K562 (cell line): ENCODE results near the gene SLFNL1. TPM values are rescaled to one million over a fixed set of nuclear protein-coding genes. Genes with fewer than 3 reads are reported as not detected.

Experiments
- ATAC-seq: fragments of 200-7000 bp; cut with Tn5 transposase; 3 replicates; pipeline ENCODE4 v1.9.1; 2020; ENCODE audit warnings: moderate library complexity
- BruUV-seq: library from RNA; stranded (reverse); fragments of 400-500 nt; replicated peaks from 2 replicates; lab custom pipeline; 2021; lab: Mats Ljungman, UMichigan
- CTCF ChIA-PET: fragments of 300-600 bp; formaldehyde crosslinking; extraction: SDS; loops from one replicate; lab custom pipeline; 2021; ENCODE audit warnings: low intra/inter-chr PET ratio; lab: Yijun Ruan, JAX
- POLR2A ChIA-PET: fragments of 300-600, 350-650 bp; sonication (Branson Sonifier 250); formaldehyde crosslinking; extraction: SDS; loops from one replicate; lab custom pipeline; 2021; ENCODE audit warnings: antibody characterized with exemption, inconsistent platforms; lab: Yijun Ruan, JAX
- DNase-seq, 4 experiments: peaks; one replicate each; pipeline versions ENCODE4 v3.0.0 to v3.0.0-alpha.2; 2011 to 2018; ENCODE audit warnings: low spot score in 3 of 4, mixed read lengths in 3 of 4; ENCODE audit errors: extremely low read depth in 1 of 4
- FAIRE-seq: peaks from 2 replicates; lab custom pipeline; 2011; peaks lifted over from hg19 to GRCh38; lab: Jason Lieb, UNC
- H2AFZ ChIP-seq: 2 replicates; pipeline ENCODE4 v1.6.0; 2011; ENCODE audit warnings: low read depth, low read length, control low read depth, inconsistent platforms
- H3K27ac ChIP-seq: fragments of 200-600 bp; 3 replicates; pipeline ENCODE4 v1.8.0; 2011; ENCODE audit warnings: low read depth, mild to moderate bottlenecking, control low read depth, inconsistent platforms, low read length, moderate library complexity, mixed read lengths; ENCODE audit errors: extremely low read depth
- H3K27me3 ChIP-seq, 2 experiments: fragments of 300-600 bp in 1 of 2; 2 replicates in 1 of 2; 3 replicates in 1 of 2; pipeline versions ENCODE4 v1.6.0 to v1.8.0; 2011; ENCODE audit warnings: inconsistent platforms in 2 of 2, low read length in 2 of 2, mild to moderate bottlenecking in 1 of 2, mixed read lengths in 1 of 2, moderate library complexity in 1 of 2; ENCODE audit not compliant: control insufficient read depth in 2 of 2, insufficient read depth in 2 of 2
- H3K36me3 ChIP-seq: fragments of 300-600 bp; 3 replicates; pipeline ENCODE4 v1.8.0; 2011; ENCODE audit warnings: mild to moderate bottlenecking, low read length, inconsistent platforms; ENCODE audit not compliant: control insufficient read depth, insufficient read depth
- H3K4me1 ChIP-seq, 2 experiments: fragments of 200-600 bp in 1 of 2; replicated peaks in 1 of 2; 2 replicates in 1 of 2; 3 replicates in 1 of 2; pipeline versions ENCODE4 v1.5.1 to v1.8.0; 2011; ENCODE audit warnings: inconsistent platforms in 2 of 2, low read length in 2 of 2, mild to moderate bottlenecking in 1 of 2, mixed read lengths in 1 of 2, moderate library complexity in 1 of 2; ENCODE audit not compliant: control insufficient read depth in 2 of 2, insufficient read depth in 2 of 2
- H3K4me2 ChIP-seq: 2 replicates; pipeline ENCODE4 v1.6.1; 2011; ENCODE audit warnings: low read length, control low read depth, inconsistent platforms, mixed read lengths; ENCODE audit not compliant: insufficient read depth
- H3K4me3 ChIP-seq: fragments of 200-600 bp; sonication (generic), shearing (Covaris generic); 2 replicates; pipeline ENCODE4 v1.5.1; 2016; ENCODE audit warnings: control low read depth, inconsistent platforms
- H3K79me2 ChIP-seq: fragments of 200-600 bp; 3 replicates; pipeline ENCODE4 v1.8.0; 2011; ENCODE audit warnings: low read length, inconsistent platforms; ENCODE audit not compliant: control insufficient read depth, insufficient read depth
- H3K9ac ChIP-seq, 2 experiments: 2 replicates each; pipeline versions ENCODE4 v1.6.0 to v1.6.1; 2011; ENCODE audit warnings: low read depth in 2 of 2, low read length in 2 of 2, control low read depth in 1 of 2, inconsistent platforms in 1 of 2, mild to moderate bottlenecking in 1 of 2, mixed read lengths in 1 of 2; ENCODE audit not compliant: insufficient read depth in 1 of 2
- H3K9me1 ChIP-seq: one replicate; pipeline ENCODE4 v1.6.0; 2011; ENCODE audit warnings: inconsistent platforms, mild to moderate bottlenecking, low read length, moderate library complexity; ENCODE audit not compliant: control insufficient read depth, insufficient read depth
- H3K9me3 ChIP-seq: replicated peaks from 2 replicates; pipeline ENCODE4 v1.5.1; 2011; ENCODE audit warnings: low read depth, low read length, inconsistent platforms; ENCODE audit not compliant: control insufficient read depth, insufficient read depth
- H4K20me1 ChIP-seq: replicated peaks from 2 replicates; pipeline ENCODE4 v1.6.1; 2011; ENCODE audit warnings: low read length, inconsistent platforms, mixed read lengths; ENCODE audit not compliant: control insufficient read depth, insufficient read depth
- EHMT2 ChIP-seq: fragments of 450-650 bp; IDR thresholded peaks from 2 replicates; pipeline ENCODE4 v1.6.1; 2018; ENCODE audit warnings: antibody characterized with exemption
- HLTF ChIP-seq: fragments of 450-650 bp; IDR thresholded peaks from 2 replicates; pipeline ENCODE4 v1.6.1; 2016
- LEF1 ChIP-seq: fragments of 450-650 bp; IDR thresholded peaks from 2 replicates; pipeline ENCODE4 v1.6.1; 2016; ENCODE audit warnings: mild to moderate bottlenecking
- MEF2D ChIP-seq: conservative IDR thresholded peaks from 2 replicates; pipeline ENCODE4 v1.6.1; 2016; ENCODE audit warnings: low read depth, missing genetic modification characterization, missing compliant biosample characterization
- MYNN ChIP-seq, 2 experiments: sonication (generic); formaldehyde crosslinking in 1 of 2; IDR thresholded peaks; 2 replicates each; pipeline versions ENCODE4 v1.5.0 to v1.6.1; 2016 to 2020; ENCODE audit warnings: antibody characterized with exemption in 1 of 2, missing genetic modification reagents in 1 of 2
- PURB ChIP-seq: sonication (generic); formaldehyde crosslinking; IDR thresholded peaks from 2 replicates; pipeline ENCODE4 v1.9.0; 2021; ENCODE audit warnings: low read depth, mild to moderate bottlenecking, missing genetic modification reagents
- RFX1 ChIP-seq: fragments of 450-650 bp; IDR thresholded peaks from 2 replicates; pipeline ENCODE4 v1.6.1; 2016; ENCODE audit warnings: mild to moderate bottlenecking, moderate library complexity
- ZMIZ1 ChIP-seq, 2 experiments: fragments of 150-350 bp in 1 of 2; IDR thresholded peaks; 2 replicates each; pipeline ENCODE4 v1.6.1; 2012 to 2016; ENCODE audit warnings: low read depth in 2 of 2, low read length in 2 of 2, mild to moderate bottlenecking in 1 of 2, moderate library complexity in 1 of 2
- ZNF174 ChIP-seq: fragments of 250-450 bp; sonication (Bioruptor Pico); IDR thresholded peaks from 2 replicates; pipeline ENCODE4 v1.4.0; 2020; ENCODE audit warnings: mild to moderate bottlenecking
- WGBS: fragments of 100-300 bp; shearing (Covaris generic); methylation state at CpG from one replicate; pipeline ENCODE4 v1.1.6; 2016; ENCODE audit warnings: low coverage, mixed read lengths; ENCODE audit not compliant: insufficient coverage; ENCODE audit errors: missing lambda C conversion rate; 5-methylcytosine and 5-hydroxymethylcytosine counted together
- in situ Hi-C: fragments of 300-500 bp; cut with MboI; formaldehyde crosslinking; loops from 4 replicates; pipeline ENCODE4 v1.15.0; 2018; ENCODE audit warnings: inconsistent platforms, mixed read lengths
- intact Hi-C: fragments of 100-400 bp; cut with micrococcal nuclease; formaldehyde crosslinking; loops from 2 replicates; pipeline ENCODE4 v1.14.2; 2022
- polyA plus RNA-seq, 8 experiments: library from polyadenylated mRNA; depleted of rRNA in 4 of 8; stranded (reverse) in 5 of 8; unstranded in 3 of 8; fragments of >200 nt; fragmentation: Nextera tagmentation in 2 of 8; fragmentation: Illumina TruSeq in 1 of 8; extraction: Ambion mirVana in 2 of 8; extraction: Trizol in 1 of 8; gene quantifications; 2 replicates each; pipeline versions ENCODE4 v1.2.1 to v1.2.3, GENCODE V29; 2011 to 2014; ENCODE audit warnings: inconsistent platforms in 1 of 8, missing spikeins in 1 of 8
- total RNA-seq, 7 experiments: library from RNA; depleted of rRNA in 6 of 7; stranded (reverse); fragments of >200 nt in 6 of 7; fragmentation: Illumina TruSeq in 2 of 7; extraction: Trizol in 2 of 7; gene quantifications; 2 replicates each; pipeline versions ENCODE4 v1.2.1 to v1.2.3, GENCODE V29; 2011 to 2021; ENCODE audit warnings: low replicate concordance in 1 of 7
- TF ChIP-seq, protein P1 (sequence below): sonication (generic); formaldehyde crosslinking; IDR thresholded peaks from 2 replicates; pipeline ENCODE4 v1.8.0; 2022; ENCODE audit warnings: missing genetic modification reagents, mild to moderate bottlenecking, moderate library complexity, borderline replicate concordance
- TF ChIP-seq, protein P2 (sequence below), 2 experiments: fragments of 450-650 bp; conservative IDR thresholded peaks; 2 replicates each; pipeline ENCODE4 v1.6.1; 2017; ENCODE audit warnings: mild to moderate bottlenecking in 2 of 2, moderate library complexity in 2 of 2
- TF ChIP-seq, protein P3 (sequence below): IDR thresholded peaks from 3 replicates; pipeline ENCODE4 v1.6.1; 2011; ENCODE audit warnings: borderline replicate concordance, mild to moderate bottlenecking, moderate library complexity; ENCODE audit not compliant: insufficient read length; ENCODE audit errors: extremely low read depth

The SLFNL1 gene
- total and polyA plus RNA-seq, 9 of the 15 experiments (the other 6 are each of a cell fraction or from before 2014, with no cell fraction given) = 0.05 to 0.14 (median 0.06) TPM; not detected in 5

DNA sequence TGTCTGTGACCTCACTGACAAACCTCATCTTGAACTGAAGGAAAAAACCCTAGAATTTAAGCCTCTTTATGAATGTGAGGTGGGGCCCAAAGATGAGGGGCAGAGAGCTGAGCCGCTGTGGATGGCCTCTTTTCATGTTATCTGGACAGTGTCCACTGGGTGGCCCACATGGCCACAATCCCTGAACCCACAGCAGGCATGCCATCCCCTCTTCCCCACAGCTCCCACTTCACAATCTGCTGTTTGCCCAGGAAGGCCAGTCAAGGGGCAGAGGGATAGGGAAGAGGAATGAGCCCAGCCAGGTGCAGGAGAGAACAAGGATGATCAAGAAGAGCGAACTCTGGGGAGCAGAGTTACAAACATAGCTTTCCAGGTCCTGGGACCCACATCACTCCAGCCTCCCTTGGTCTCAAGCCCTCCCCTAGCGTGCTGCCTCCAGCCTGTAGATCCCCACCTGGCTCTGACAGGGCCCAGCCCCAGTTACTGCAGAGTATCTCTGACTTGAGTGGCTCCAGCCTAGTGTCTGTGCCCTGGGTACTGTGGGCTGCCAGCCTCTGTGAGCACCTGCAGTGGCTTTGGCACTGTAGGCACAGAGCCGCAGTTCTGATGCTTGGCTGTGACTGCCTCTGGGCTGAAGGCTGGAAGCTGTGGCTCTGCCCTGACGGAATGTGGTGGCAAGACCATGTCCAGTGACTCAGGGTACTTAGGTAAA is 1.9 kb upstream of the SLFNL1 start:
- no peaks in the 10 kb centered on the region for H3K27me3 ChIP-seq
- WGBS = 84% methylated on average over 5 of the region's 5 CpGs
- ChIA-PET CTCF (no interaction called here), POLR2A (interaction anchor here (0.6 to 1.8 kb wide), 7 partner anchors 8 to 463 kb away, joined by 3 to 6 read pairs (median 3); no protein-coding TSS in a partner anchor)
- no peak overlapping the region for H3K27ac ChIP-seq
- H3K4me2 ChIP-seq = no peak overlapping the region
- intact Hi-C loops = no loop called here
- in situ Hi-C loops = no loop called here
- H2AFZ ChIP-seq = no peak overlapping the region
- peak overlapping the region in 1 of 2 experiments; percentile 57; a peak in 2 of 4 replicates for H3K9ac ChIP-seq
- ATAC-seq (peak; percentile 63), DNase-seq (peak; percentile 45 to 67 (median 66)), FAIRE-seq (peak; percentile 77)
- peaks cover 32% of the 10 kb centered on the region; the same call in 1 of the 3 replicates for H3K36me3 ChIP-seq
- H3K79me2 ChIP-seq = no peaks in the 10 kb centered on the region
- BruUV-seq = no TSS peak
- H4K20me1 ChIP-seq = peaks cover 5% of the 10 kb centered on the region; the same call in 1 of the 2 replicates
- peaks cover 4% of the 10 kb centered on the region for H3K9me1 ChIP-seq
- H3K4me1 ChIP-seq = peaks cover 0 to 11% of the 10 kb centered on the region in 2 experiments; a peak in 2 of 5 replicates
- no peak overlapping the region for H3K4me3 ChIP-seq
- no peaks in the 10 kb centered on the region for H3K9me3 ChIP-seq
- TF ChIP-seq MYNN (IDR thresholded peaks at IDR 0.05) (0 out of 2 replicates have a peak, but pooled peaks have one; percentile 21), MYNN (CRISPR knock-in tag; IDR thresholded peaks at IDR 0.05) (no peak), ZMIZ1 (IDR thresholded peaks at IDR 0.05; ENCODE audit: low read depth in 2 of 2, low read length in 2 of 2) (no peak), RFX1 (no peak), MEF2D (no peak), LEF1 (no peak), ZNF174 (no peak), EHMT2 (no peak), HLTF (no peak), PURB (no peak)
- TF ChIP-seq, protein P1, sequence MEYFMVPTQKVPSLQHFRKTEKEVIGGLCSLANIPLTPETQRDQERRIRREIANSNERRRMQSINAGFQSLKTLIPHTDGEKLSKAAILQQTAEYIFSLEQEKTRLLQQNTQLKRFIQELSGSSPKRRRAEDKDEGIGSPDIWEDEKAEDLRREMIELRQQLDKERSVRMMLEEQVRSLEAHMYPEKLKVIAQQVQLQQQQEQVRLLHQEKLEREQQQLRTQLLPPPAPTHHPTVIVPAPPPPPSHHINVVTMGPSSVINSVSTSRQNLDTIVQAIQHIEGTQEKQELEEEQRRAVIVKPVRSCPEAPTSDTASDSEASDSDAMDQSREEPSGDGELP (CRISPR knock-in tag) = peak; percentile 29; the same call in 1 of the 2 replicates
- TF ChIP-seq, protein P2, sequence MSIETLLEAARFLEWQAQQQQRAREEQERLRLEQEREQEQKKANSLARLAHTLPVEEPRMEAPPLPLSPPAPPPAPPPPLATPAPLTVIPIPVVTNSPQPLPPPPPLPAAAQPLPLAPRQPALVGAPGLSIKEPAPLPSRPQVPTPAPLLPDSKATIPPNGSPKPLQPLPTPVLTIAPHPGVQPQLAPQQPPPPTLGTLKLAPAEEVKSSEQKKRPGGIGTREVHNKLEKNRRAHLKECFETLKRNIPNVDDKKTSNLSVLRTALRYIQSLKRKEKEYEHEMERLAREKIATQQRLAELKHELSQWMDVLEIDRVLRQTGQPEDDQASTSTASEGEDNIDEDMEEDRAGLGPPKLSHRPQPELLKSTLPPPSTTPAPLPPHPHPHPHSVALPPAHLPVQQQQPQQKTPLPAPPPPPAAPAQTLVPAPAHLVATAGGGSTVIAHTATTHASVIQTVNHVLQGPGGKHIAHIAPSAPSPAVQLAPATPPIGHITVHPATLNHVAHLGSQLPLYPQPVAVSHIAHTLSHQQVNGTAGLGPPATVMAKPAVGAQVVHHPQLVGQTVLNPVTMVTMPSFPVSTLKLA (conservative IDR thresholded peaks at IDR 0.05) = no peak
- TF ChIP-seq, protein P3, sequence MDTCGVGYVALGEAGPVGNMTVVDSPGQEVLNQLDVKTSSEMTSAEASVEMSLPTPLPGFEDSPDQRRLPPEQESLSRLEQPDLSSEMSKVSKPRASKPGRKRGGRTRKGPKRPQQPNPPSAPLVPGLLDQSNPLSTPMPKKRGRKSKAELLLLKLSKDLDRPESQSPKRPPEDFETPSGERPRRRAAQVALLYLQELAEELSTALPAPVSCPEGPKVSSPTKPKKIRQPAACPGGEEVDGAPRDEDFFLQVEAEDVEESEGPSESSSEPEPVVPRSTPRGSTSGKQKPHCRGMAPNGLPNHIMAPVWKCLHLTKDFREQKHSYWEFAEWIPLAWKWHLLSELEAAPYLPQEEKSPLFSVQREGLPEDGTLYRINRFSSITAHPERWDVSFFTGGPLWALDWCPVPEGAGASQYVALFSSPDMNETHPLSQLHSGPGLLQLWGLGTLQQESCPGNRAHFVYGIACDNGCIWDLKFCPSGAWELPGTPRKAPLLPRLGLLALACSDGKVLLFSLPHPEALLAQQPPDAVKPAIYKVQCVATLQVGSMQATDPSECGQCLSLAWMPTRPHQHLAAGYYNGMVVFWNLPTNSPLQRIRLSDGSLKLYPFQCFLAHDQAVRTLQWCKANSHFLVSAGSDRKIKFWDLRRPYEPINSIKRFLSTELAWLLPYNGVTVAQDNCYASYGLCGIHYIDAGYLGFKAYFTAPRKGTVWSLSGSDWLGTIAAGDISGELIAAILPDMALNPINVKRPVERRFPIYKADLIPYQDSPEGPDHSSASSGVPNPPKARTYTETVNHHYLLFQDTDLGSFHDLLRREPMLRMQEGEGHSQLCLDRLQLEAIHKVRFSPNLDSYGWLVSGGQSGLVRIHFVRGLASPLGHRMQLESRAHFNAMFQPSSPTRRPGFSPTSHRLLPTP = no peak
